Activated T-cell treated with anti-CD3 and anti-CD28 coated beads, Interleukin-2, amount 50 U/mL, for 24 hours (primary cell): Measurements from ENCODE around the gene CTSA.
"Not testable (repeated sequence)": the region's sequence is repeated elsewhere in the genome, so short reads cannot be mapped to it uniquely, and the experiment has no call there.

Experiments
- DNase-seq: peaks from one replicate; pipeline ENCODE4 v3.0.0-alpha.2; 2020
- H3K27ac Mint-ChIP-seq: 2 replicates; pipeline ENCODE4 v1.8.0; 2020; ENCODE audit warnings: mild to moderate bottlenecking, mixed read lengths
- H3K27me3 Mint-ChIP-seq: 2 replicates; pipeline ENCODE4 v1.8.0; 2020; ENCODE audit warnings: mixed read lengths
- H3K36me3 Mint-ChIP-seq: 2 replicates; pipeline ENCODE4 v1.8.0; 2020; ENCODE audit warnings: low read depth, mixed read lengths
- H3K4me1 Mint-ChIP-seq: 2 replicates; pipeline ENCODE4 v1.8.0; 2020; ENCODE audit warnings: low read depth, mixed read lengths
- H3K4me3 Mint-ChIP-seq: 2 replicates; pipeline ENCODE4 v1.8.0; 2020; ENCODE audit warnings: mild to moderate bottlenecking, moderate library complexity, mixed read lengths
- H3K9me3 Mint-ChIP-seq: 2 replicates; pipeline ENCODE4 v1.8.0; 2020; ENCODE audit warnings: mixed read lengths

CTSA gene

GRCh38 chr20:45857882-45858216 is 33.3 kb upstream of the CTSA start:
- Mint-ChIP-seq H3K4me1 (peaks cover 53% of the 10 kb centered on the region), H3K27ac (peak overlapping the region; percentile 99), H3K27me3 (no peaks in the 10 kb centered on the region), H3K36me3 (peaks cover 41% of the 10 kb centered on the region), H3K9me3 (no peaks in the 10 kb centered on the region), H3K4me3 (peak overlapping the region; percentile 97)
- no peak for DNase-seq

DNA sequence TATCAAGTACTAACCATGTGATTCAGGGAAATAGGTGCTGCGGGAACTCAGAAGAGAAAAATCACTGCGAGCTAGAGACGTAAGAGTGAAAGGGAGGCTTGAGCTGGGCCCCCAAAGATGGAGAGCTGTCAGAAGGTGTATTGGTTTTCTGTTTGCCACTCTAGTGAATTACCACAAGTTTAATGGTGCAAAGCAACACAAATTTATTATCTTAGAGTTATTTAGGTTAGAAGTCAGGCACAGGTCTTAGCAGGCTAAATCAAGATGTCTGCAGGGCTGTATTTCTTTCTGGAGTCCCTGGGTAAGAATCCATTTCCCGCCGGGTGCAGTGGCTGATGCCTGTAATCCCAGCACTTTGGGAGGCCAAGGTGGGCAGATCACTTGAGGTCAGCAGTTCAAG is 31.2 kb upstream of the CTSA start:
- Mint-ChIP-seq H3K4me1 (peaks cover 43% of the 10 kb centered on the region), H3K27me3 (no peaks in the 10 kb centered on the region)

DNA sequence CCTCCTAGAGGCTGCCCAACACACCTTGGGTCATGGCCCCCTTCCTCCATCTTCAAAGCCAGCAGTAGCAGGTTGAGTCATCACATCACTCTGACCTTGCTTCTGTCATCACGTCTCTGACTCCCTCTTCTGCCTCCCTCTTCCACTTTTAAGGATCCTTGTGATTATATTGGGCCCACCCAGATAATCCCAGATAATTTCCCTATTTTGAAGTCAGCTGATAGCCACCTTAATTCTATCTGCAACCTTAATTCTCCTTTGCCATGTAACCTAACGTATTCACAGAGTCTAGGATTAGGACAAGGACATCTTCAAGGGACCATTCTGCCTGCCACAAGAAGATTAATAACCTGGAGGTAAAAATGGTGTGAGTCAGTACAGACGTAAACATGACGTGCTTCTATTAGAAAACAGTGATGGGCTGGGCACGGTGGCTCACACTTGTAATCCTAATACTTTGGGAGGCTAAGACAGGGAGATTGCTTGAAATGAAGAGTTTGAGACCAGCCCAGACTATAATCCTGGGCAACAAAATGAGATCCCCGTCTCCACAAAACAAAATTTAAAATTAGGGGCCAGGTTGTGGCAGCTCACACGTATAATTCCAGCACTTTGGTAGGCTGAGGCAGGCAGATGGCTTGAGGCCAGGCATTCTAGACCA is 30.4 kb upstream of the CTSA start:
- Mint-ChIP-seq H3K4me3 (no peak overlapping the region), H3K27me3 (no peaks in the 10 kb centered on the region), H3K36me3 (peaks cover 20% of the 10 kb centered on the region), H3K4me1 (peaks cover 37% of the 10 kb centered on the region), H3K9me3 (no peaks in the 10 kb centered on the region), H3K27ac (no peak overlapping the region)
- no peak for DNase-seq

More for the DNA sequence above, 31.2 kb upstream of the CTSA start:
- H3K36me3 Mint-ChIP-seq, result peaks cover 23% of the 10 kb centered on the region
- no peak overlapping the region for H3K27ac Mint-ChIP-seq
- no peaks in the 10 kb centered on the region for H3K9me3 Mint-ChIP-seq
- no peak for DNase-seq
- H3K4me3 Mint-ChIP-seq, result no peak overlapping the region

GRCh38 chr20:45861221-45862075 is 29.7 kb upstream of the CTSA start:
- Mint-ChIP-seq H3K4me1 (peaks cover 31% of the 10 kb centered on the region), H3K27me3 (no peaks in the 10 kb centered on the region), H3K4me3 (no peak overlapping the region), H3K9me3 (no peaks in the 10 kb centered on the region), H3K27ac (no peak overlapping the region), H3K36me3 (peaks cover 22% of the 10 kb centered on the region)
- no peak for DNase-seq

GRCh38 chr20:45863543-45864470 is 27.3 kb upstream of the CTSA start:
- DNase-seq, result no peak
- Mint-ChIP-seq H3K4me1 (peaks cover 15% of the 10 kb centered on the region), H3K27ac (no peak overlapping the region), H3K27me3 (no peaks in the 10 kb centered on the region), H3K36me3 (peaks cover 12% of the 10 kb centered on the region), H3K4me3 (no peak overlapping the region), H3K9me3 (no peaks in the 10 kb centered on the region)

DNA sequence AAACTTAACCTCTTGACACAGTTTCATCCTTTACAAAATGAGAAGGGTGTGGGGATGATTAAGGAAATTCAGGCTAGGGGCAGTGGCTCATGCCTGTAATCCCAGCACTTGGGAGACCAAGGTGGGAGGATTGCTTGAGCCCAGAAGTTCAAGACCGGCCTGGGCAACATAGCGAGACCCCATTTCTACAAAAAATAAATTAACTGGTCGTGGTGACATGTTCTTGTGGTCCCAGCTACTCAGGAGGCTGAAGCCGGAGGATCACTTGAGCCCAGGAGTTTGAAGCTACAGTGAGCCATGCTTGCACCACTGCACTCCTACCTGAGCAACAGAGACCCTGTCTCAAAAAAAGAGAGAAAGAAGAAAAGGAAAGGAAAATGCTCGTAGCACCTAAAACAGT is 24.7 kb upstream of the CTSA start:
- H3K27me3 Mint-ChIP-seq, result no peaks in the 10 kb centered on the region
- DNase-seq, result no peak
- H3K4me1 Mint-ChIP-seq, result peaks cover 1% of the 10 kb centered on the region
- no peaks in the 10 kb centered on the region for H3K9me3 Mint-ChIP-seq
- H3K27ac Mint-ChIP-seq, result no peak overlapping the region
- no peak overlapping the region for H3K4me3 Mint-ChIP-seq
- H3K36me3 Mint-ChIP-seq, result peaks cover 5% of the 10 kb centered on the region

DNA sequence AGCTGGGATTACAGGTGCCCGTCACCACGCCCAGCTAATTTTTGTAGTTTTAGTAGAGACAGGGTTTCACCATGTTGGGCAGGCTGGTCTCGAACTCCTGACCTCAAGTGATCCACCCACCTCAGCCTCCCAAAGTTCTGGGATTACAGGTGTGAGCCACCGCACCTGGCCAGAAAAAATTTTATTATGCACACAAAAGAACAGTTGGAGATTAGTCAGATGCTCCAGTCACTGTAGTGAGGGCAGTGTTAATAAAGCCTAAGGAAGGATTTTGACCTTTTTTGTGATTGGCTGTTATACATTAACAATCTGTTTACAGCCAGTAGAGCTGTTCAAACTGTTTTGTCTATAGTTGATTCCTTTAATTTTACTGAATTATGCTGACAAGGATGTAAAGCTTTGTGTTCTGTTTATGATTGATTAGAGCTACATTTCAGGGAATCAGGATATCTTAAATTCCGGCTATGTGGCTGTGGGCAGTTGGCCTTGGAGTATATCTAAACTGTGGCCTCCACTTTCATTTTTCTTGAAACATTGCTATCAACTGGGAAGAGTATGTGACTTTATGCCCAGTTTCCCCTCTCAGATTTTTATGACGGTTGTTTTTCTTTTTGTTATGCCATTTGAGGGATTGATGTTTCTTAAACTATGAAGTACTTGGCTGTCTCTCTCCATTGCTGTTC is 23.9 kb upstream of the CTSA start:
- H3K4me3 Mint-ChIP-seq, result no peak overlapping the region
- no peaks in the 10 kb centered on the region for H3K9me3 Mint-ChIP-seq
- H3K27me3 Mint-ChIP-seq, result no peaks in the 10 kb centered on the region
- H3K4me1 Mint-ChIP-seq, result peaks cover 1% of the 10 kb centered on the region
- H3K27ac Mint-ChIP-seq, result no peak overlapping the region
- no peak for DNase-seq
- H3K36me3 Mint-ChIP-seq, result peaks cover 5% of the 10 kb centered on the region

DNA sequence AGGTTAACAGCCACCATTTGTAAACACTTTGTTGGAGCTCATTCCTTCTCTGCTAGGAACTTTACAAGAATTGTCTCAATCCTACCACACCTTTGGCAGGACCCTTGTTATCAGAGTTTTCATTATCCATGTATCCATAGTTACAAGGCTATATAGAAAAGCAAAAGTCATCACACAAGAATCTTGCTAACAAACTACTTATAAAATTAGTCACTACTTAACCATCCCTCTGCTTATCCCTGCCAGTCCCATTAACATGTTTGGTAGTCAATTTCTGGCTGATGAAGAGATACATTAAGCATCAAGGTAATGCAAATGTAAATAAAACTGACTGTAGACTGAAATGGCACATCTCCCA is 23.3 kb upstream of the CTSA start:
- H3K4me3 Mint-ChIP-seq, result no peak overlapping the region
- H3K9me3 Mint-ChIP-seq, result no peaks in the 10 kb centered on the region
- H3K4me1 Mint-ChIP-seq, result peaks cover 1% of the 10 kb centered on the region
- peaks cover 5% of the 10 kb centered on the region for H3K36me3 Mint-ChIP-seq
- no peaks in the 10 kb centered on the region for H3K27me3 Mint-ChIP-seq
- no peak for DNase-seq
- H3K27ac Mint-ChIP-seq, result no peak overlapping the region

DNA sequence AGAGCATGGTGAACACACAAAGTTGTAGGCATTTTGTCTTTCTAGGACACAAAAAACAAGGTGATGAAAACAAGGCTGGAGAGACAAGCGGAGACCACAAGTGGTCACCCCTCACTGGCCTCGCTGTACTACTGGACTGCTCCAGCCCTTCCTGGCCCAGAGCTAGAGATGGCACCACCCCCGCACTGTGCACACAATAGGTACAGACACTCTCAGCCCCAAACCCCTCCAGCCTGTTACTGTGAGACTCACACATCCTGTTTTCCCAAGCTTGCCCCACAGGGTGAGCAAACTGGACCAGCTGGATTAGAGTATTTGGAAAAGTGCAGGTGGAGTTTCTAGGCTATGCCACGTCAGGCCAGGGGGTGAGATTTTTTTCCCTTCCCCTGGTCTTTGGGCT is 18.5 kb upstream of the CTSA start:
- peaks cover 11% of the 10 kb centered on the region for H3K36me3 Mint-ChIP-seq
- H3K27ac Mint-ChIP-seq, result no peak overlapping the region
- no peak for DNase-seq
- no peaks in the 10 kb centered on the region for H3K4me1 Mint-ChIP-seq
- no peaks in the 10 kb centered on the region for H3K27me3 Mint-ChIP-seq
- no peaks in the 10 kb centered on the region for H3K9me3 Mint-ChIP-seq
- H3K4me3 Mint-ChIP-seq, result no peak overlapping the region

GRCh38 chr20:45873409-45874103 is 17.6 kb upstream of the CTSA start:
- Mint-ChIP-seq H3K4me1 (no peaks in the 10 kb centered on the region), H3K27me3 (no peaks in the 10 kb centered on the region), H3K36me3 (peaks cover 19% of the 10 kb centered on the region), H3K4me3 (no peak overlapping the region), H3K9me3 (no peaks in the 10 kb centered on the region), H3K27ac (no peak overlapping the region)
- no peak for DNase-seq

DNA sequence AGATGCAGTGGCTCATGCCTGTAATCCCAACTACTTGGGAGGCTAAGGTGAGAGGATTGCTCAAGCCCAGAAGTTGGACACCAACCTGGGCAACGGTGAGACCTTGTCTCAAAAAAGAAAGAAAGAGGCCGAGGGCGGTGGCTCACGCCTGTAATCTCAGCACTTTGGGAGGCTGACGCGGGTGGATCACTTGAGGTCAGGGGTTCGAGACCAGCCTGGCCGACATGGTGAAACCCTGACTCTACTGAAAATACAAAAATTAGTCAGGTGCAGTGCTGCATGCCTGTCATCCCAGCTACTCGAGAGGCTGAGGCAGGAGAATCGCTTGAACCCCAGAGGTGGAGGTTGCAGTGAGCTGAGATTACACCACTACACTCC is 17.0 kb upstream of the CTSA start:
- H3K27ac Mint-ChIP-seq, H3K4me1 Mint-ChIP-seq, H3K4me3 Mint-ChIP-seq, DNase-seq, H3K27me3 Mint-ChIP-seq, H3K9me3 Mint-ChIP-seq: not testable (repeated sequence)
- H3K36me3 Mint-ChIP-seq, result peaks cover 19% of the 10 kb centered on the region

DNA sequence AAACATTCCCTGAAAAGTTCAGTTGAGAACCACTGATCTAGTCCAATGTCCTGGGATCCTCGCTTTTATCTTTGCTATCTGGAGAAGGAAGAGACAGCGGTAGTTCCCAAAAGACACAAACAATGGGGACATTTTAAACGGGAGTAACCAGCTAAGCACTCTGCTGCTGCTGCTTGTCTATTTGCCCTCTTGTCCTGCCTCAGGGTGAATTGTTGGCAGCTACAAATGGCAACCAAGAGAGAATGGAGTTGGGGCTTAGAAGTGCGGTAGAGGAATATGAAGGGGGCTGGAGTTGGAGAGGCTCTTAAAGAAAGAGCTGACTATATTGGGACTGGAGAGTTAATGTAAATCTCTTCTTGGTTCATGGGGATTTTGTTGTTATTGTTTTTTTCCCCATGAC is 16.6 kb upstream of the CTSA start:
- Mint-ChIP-seq H3K4me3 (no peak overlapping the region), H3K27me3 (no peaks in the 10 kb centered on the region), H3K4me1 (no peaks in the 10 kb centered on the region), H3K9me3 (no peaks in the 10 kb centered on the region), H3K27ac (no peak overlapping the region), H3K36me3 (peaks cover 19% of the 10 kb centered on the region)
- DNase-seq, result no peak

DNA sequence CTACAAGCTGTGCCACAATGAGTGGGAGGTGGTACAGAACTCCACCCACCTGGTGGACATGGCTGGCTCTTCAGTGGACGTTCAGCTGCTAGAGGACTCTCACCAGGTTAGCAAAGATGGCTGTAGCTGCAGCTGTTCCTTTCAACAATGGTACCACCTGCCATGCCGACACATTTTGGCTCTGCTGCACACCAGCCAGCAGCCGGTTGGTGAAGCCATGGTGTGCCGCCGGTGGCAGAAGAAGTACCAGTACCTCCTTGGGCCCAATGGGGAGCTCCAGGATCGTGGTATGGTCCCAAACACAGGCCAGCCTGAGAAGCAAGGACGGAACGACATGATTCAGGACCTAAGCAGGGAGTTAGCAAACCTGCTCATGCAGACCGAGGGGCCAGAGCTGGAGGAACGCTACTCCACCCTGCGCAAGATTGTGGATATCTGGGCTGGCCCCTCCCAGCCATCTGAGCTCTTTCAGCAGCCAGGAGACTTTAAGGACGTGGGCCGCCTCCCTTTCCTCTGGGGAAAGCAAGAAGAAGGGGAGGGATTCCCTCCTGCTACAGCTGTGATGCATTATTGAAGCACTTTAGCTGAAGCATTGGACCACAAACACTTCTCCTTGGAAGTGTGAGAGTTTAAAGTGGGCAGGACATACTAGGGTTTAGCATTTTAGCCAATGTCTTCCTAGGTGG is 12.9 kb upstream of the CTSA start:
- Mint-ChIP-seq H3K4me1 (peaks cover 22% of the 10 kb centered on the region), H3K4me3 (no peak overlapping the region), H3K36me3 (peaks cover 36% of the 10 kb centered on the region), H3K27me3 (no peaks in the 10 kb centered on the region), H3K9me3 (no peaks in the 10 kb centered on the region), H3K27ac (no peak overlapping the region)
- no peak for DNase-seq
